Liver (tissue), 9 donors: ENCODE results near the gene DGKB. TPM values are rescaled to one million over a fixed set of nuclear protein-coding genes. Genes with fewer than 3 reads are reported as not detected.

Source experiments
- DNase-seq: peaks from one replicate; pipeline ENCODE4 v3.0.0-alpha.2; 2017; ENCODE audit warnings: low spot score
- H3K27ac ChIP-seq, 2 donors: one replicate each; pipeline ENCODE4 v1.7.0; 2013; ENCODE audit warnings: inconsistent platforms in 2 of 2, low read length in 2 of 2, control low read depth in 1 of 2, low read depth in 1 of 2, mild to moderate bottlenecking in 1 of 2
- H3K27me3 ChIP-seq, 4 donors: one replicate each; pipeline versions ENCODE4 v1.6.1 to v1.7.0; 2013; ENCODE audit warnings: low read length in 3 of 4, inconsistent platforms in 1 of 4, mild to moderate bottlenecking in 1 of 4, moderate library complexity in 1 of 4; ENCODE audit not compliant: control insufficient read depth in 4 of 4, insufficient read depth in 4 of 4
- H3K36me3 ChIP-seq, 4 donors: one replicate each; pipeline versions ENCODE4 v1.6.1 to v1.7.0; 2013; ENCODE audit warnings: low read length in 3 of 4, mild to moderate bottlenecking in 3 of 4, low read depth in 1 of 4, moderate library complexity in 1 of 4; ENCODE audit not compliant: control insufficient read depth in 4 of 4, insufficient read depth in 3 of 4
- H3K4me1 ChIP-seq, 4 donors: one replicate each; pipeline versions ENCODE4 v1.6.1 to v1.7.0; 2013; ENCODE audit warnings: low read length in 3 of 4, mild to moderate bottlenecking in 3 of 4, moderate library complexity in 1 of 4; ENCODE audit not compliant: control insufficient read depth in 4 of 4, insufficient read depth in 4 of 4
- H3K4me3 ChIP-seq, 3 donors: one replicate each; pipeline versions ENCODE4 v1.6.1 to v1.7.0; 2013; ENCODE audit warnings: low read length in 3 of 3, control low read depth in 1 of 3, low read depth in 1 of 3, mild to moderate bottlenecking in 1 of 3
- H3K9ac ChIP-seq, 2 donors: one replicate each; pipeline ENCODE4 v1.7.0; 2013; ENCODE audit warnings: low read length in 2 of 2, mild to moderate bottlenecking in 2 of 2, moderate library complexity in 2 of 2, control low read depth in 1 of 2, low read depth in 1 of 2
- H3K9me3 ChIP-seq, 4 donors: one replicate each; pipeline versions ENCODE4 v1.6.1 to v1.7.0; 2013; ENCODE audit warnings: low read length in 3 of 4; ENCODE audit not compliant: control insufficient read depth in 4 of 4
- ATF3 ChIP-seq: IDR thresholded peaks from 2 replicates; pipeline ENCODE4 v1.6.1; 2016; ENCODE audit warnings: antibody characterized with exemption
- EGR1 ChIP-seq, 2 donors: IDR thresholded peaks; 2 replicates each; pipeline ENCODE4 v1.6.1; 2016 to 2018; ENCODE audit warnings: antibody characterized with exemption in 2 of 2, low read depth in 2 of 2
- FOXA1 ChIP-seq: IDR thresholded peaks from 2 replicates; pipeline ENCODE4 v1.6.1; 2016; ENCODE audit warnings: antibody characterized with exemption
- FOXA2 ChIP-seq: IDR thresholded peaks from 2 replicates; pipeline ENCODE4 v1.6.1; 2016; ENCODE audit warnings: antibody characterized with exemption
- GABPA ChIP-seq, 2 donors: IDR thresholded peaks in 1 of 2; conservative IDR thresholded peaks in 1 of 2; 2 replicates each; pipeline ENCODE4 v1.6.1; 2016; ENCODE audit warnings: antibody characterized with exemption in 2 of 2, mild to moderate bottlenecking in 1 of 2, moderate library complexity in 1 of 2
- HNF4A ChIP-seq, 2 donors: conservative IDR thresholded peaks; 2 replicates each; pipeline ENCODE4 v1.6.1; 2016; ENCODE audit warnings: antibody characterized with exemption in 2 of 2, mild to moderate bottlenecking in 2 of 2
- HNF4G ChIP-seq: IDR thresholded peaks from 2 replicates; pipeline ENCODE4 v1.6.1; 2016; ENCODE audit warnings: antibody characterized with exemption
- JUND ChIP-seq, 2 donors: IDR thresholded peaks; 2 replicates each; pipeline ENCODE4 v1.6.1; 2016; ENCODE audit warnings: antibody characterized with exemption in 2 of 2
- MAX ChIP-seq: IDR thresholded peaks from 2 replicates; pipeline ENCODE4 v1.6.1; 2016; ENCODE audit warnings: antibody characterized with exemption
- NR2F2 ChIP-seq: IDR thresholded peaks from 2 replicates; pipeline ENCODE4 v1.6.1; 2016; ENCODE audit warnings: antibody characterized with exemption
- RAD21 ChIP-seq, 2 donors: IDR thresholded peaks; 2 replicates each; pipeline ENCODE4 v1.6.1; 2016; ENCODE audit warnings: antibody characterized with exemption in 2 of 2, mild to moderate bottlenecking in 2 of 2
- RXRA ChIP-seq, 2 donors: IDR thresholded peaks; 2 replicates each; pipeline ENCODE4 v1.6.1; 2017 to 2018; ENCODE audit warnings: antibody characterized with exemption in 2 of 2, mild to moderate bottlenecking in 1 of 2
- SP1 ChIP-seq: IDR thresholded peaks from 2 replicates; pipeline ENCODE4 v1.6.1; 2018; ENCODE audit warnings: antibody characterized with exemption, mild to moderate bottlenecking
- TAF1 ChIP-seq: conservative IDR thresholded peaks from 2 replicates; pipeline ENCODE4 v1.6.1; 2016; ENCODE audit warnings: antibody characterized with exemption, mild to moderate bottlenecking
- YY1 ChIP-seq: IDR thresholded peaks from 2 replicates; pipeline ENCODE4 v1.6.1; 2016; ENCODE audit warnings: antibody characterized with exemption, mild to moderate bottlenecking
- WGBS: extraction: QIAGEN DNeasy Blood & Tissue Kit; methylation state at CpG from one replicate; pipeline ENCODE4 v1.1.7; 2013; 5-methylcytosine and 5-hydroxymethylcytosine counted together
- polyA plus RNA-seq, 2 donors: library from polyadenylated mRNA; stranded (reverse) in 1 of 2; unstranded in 1 of 2; fragments of 200-250 nt in 1 of 2; fragments of >200 nt in 1 of 2; fragmentation: Nextera tagmentation in 1 of 2; extraction: Ambion mirVana in 1 of 2; gene quantifications; one replicate each; pipeline versions ENCODE4 v1.2.1 to v1.2.3, GENCODE V29; 2013 to 2015
- total RNA-seq, 2 donors: library from RNA; depleted of rRNA; stranded (reverse); fragments of >200 nt; gene quantifications; one replicate each; pipeline ENCODE4 v1.2.3, GENCODE V29; 2014
- TF ChIP-seq, protein P1 (sequence below): fragments of 150-350 bp; IDR thresholded peaks from 2 replicates; pipeline ENCODE4 v1.5.1; 2017; ENCODE audit warnings: improper control_type of control experiment, low read depth, low read length; ENCODE audit not compliant: missing input control
- TF ChIP-seq, protein P2 (sequence below): IDR thresholded peaks from 2 replicates; pipeline ENCODE4 v1.6.1; 2016; ENCODE audit warnings: antibody characterized with exemption, mild to moderate bottlenecking
- TF ChIP-seq, protein P3 (sequence below): IDR thresholded peaks from 2 replicates; pipeline ENCODE4 v1.6.1; 2016; ENCODE audit warnings: antibody characterized with exemption
- donor health status: healthy.
- donor health status: healthy.
- donor health status: healthy.
- donor health status: healthy.
- donor health status: healthy.

DGKB gene
- total and polyA plus RNA-seq, 4 donors: 0.09 to 0.42 TPM; not detected in 2

GRCh38 chr7:14497390-14497789 is 405.2 kb downstream of the DGKB start (continued):
- TF ChIP-seq, protein P1, sequence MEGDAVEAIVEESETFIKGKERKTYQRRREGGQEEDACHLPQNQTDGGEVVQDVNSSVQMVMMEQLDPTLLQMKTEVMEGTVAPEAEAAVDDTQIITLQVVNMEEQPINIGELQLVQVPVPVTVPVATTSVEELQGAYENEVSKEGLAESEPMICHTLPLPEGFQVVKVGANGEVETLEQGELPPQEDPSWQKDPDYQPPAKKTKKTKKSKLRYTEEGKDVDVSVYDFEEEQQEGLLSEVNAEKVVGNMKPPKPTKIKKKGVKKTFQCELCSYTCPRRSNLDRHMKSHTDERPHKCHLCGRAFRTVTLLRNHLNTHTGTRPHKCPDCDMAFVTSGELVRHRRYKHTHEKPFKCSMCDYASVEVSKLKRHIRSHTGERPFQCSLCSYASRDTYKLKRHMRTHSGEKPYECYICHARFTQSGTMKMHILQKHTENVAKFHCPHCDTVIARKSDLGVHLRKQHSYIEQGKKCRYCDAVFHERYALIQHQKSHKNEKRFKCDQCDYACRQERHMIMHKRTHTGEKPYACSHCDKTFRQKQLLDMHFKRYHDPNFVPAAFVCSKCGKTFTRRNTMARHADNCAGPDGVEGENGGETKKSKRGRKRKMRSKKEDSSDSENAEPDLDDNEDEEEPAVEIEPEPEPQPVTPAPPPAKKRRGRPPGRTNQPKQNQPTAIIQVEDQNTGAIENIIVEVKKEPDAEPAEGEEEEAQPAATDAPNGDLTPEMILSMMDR: no peak
- TF ChIP-seq FOXA2 (no peak), YY1 (no peak)

- H3K9me3 ChIP-seq: no peaks in the 10 kb centered on the region
- 28% methylated on average over 2 of the region's 2 CpGs for WGBS
- H3K4me1 ChIP-seq: peaks cover 0 to 4% (median 0%) of the 10 kb centered on the region in 4 donors
- no peak overlapping the region for H3K4me3 ChIP-seq
- H3K9ac ChIP-seq: no peak overlapping the region
- no peak overlapping the region for H3K27ac ChIP-seq
- DNase-seq: no peak
- TF ChIP-seq MAX (peak; percentile 12), HNF4G (no peak), YY1 (no peak), JUND (IDR thresholded peaks at IDR 0.05) (no peak), RAD21 (IDR thresholded peaks at IDR 0.05) (peak in 1 of 2 donors; percentile 56), EGR1 (IDR thresholded peaks at IDR 0.05; ENCODE audit: low read depth in 2 of 2) (no peak), GABPA (IDR thresholded peaks at IDR 0.05 in 1 of 2, conservative IDR thresholded peaks at IDR 0.05 in 1 of 2) (no peak), SP1 (peak; percentile 71), TAF1 (no peak), FOXA2 (no peak), ATF3 (no peak), HNF4A (conservative IDR thresholded peaks at IDR 0.05) (peak; percentile 19 to 36), NR2F2 (no peak), FOXA1 (no peak), RXRA (IDR thresholded peaks at IDR 0.05) (no peak)
- TF ChIP-seq, protein P2, sequence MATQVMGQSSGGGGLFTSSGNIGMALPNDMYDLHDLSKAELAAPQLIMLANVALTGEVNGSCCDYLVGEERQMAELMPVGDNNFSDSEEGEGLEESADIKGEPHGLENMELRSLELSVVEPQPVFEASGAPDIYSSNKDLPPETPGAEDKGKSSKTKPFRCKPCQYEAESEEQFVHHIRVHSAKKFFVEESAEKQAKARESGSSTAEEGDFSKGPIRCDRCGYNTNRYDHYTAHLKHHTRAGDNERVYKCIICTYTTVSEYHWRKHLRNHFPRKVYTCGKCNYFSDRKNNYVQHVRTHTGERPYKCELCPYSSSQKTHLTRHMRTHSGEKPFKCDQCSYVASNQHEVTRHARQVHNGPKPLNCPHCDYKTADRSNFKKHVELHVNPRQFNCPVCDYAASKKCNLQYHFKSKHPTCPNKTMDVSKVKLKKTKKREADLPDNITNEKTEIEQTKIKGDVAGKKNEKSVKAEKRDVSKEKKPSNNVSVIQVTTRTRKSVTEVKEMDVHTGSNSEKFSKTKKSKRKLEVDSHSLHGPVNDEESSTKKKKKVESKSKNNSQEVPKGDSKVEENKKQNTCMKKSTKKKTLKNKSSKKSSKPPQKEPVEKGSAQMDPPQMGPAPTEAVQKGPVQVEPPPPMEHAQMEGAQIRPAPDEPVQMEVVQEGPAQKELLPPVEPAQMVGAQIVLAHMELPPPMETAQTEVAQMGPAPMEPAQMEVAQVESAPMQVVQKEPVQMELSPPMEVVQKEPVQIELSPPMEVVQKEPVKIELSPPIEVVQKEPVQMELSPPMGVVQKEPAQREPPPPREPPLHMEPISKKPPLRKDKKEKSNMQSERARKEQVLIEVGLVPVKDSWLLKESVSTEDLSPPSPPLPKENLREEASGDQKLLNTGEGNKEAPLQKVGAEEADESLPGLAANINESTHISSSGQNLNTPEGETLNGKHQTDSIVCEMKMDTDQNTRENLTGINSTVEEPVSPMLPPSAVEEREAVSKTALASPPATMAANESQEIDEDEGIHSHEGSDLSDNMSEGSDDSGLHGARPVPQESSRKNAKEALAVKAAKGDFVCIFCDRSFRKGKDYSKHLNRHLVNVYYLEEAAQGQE: no peak
- TF ChIP-seq, protein P3, sequence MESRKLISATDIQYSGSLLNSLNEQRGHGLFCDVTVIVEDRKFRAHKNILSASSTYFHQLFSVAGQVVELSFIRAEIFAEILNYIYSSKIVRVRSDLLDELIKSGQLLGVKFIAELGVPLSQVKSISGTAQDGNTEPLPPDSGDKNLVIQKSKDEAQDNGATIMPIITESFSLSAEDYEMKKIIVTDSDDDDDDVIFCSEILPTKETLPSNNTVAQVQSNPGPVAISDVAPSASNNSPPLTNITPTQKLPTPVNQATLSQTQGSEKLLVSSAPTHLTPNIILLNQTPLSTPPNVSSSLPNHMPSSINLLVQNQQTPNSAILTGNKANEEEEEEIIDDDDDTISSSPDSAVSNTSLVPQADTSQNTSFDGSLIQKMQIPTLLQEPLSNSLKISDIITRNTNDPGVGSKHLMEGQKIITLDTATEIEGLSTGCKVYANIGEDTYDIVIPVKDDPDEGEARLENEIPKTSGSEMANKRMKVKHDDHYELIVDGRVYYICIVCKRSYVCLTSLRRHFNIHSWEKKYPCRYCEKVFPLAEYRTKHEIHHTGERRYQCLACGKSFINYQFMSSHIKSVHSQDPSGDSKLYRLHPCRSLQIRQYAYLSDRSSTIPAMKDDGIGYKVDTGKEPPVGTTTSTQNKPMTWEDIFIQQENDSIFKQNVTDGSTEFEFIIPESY: no peak
- TF ChIP-seq, protein P1: no peak
- H3K27me3 ChIP-seq: no peaks in the 10 kb centered on the region
- no peaks in the 10 kb centered on the region for H3K36me3 ChIP-seq
Observed at GRCh38 chr7:14495633-14496032, 406.9 kb downstream of the DGKB start.
